ENCODE data around the gene CCDC69.
"Not testable (repeated sequence)": the region's sequence is repeated elsewhere in the genome, so short reads cannot be mapped to it uniquely, and the experiment has no call there.

The CCDC69 gene

DNA sequence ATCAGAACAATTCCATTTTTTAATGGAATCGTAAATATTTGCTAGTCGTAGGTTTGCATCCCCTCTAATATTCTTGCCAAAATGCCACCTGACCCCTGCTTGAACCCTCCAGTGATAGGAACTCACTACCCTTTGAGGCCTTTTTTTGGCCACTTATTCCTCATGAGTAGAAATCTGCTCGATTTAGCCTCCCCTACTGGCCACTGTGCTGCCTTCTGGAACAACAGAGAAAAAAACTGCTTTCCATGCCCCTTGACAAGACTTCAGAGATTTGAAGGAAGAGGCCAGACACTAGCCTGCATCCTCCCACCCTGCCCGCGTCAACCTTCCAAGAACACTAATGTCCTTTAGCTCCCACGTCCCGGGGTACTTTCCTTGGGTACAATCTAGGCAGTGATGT, 4.1 kb downstream of the CCDC69 start:
- DNase-seq, result no peak

DNA sequence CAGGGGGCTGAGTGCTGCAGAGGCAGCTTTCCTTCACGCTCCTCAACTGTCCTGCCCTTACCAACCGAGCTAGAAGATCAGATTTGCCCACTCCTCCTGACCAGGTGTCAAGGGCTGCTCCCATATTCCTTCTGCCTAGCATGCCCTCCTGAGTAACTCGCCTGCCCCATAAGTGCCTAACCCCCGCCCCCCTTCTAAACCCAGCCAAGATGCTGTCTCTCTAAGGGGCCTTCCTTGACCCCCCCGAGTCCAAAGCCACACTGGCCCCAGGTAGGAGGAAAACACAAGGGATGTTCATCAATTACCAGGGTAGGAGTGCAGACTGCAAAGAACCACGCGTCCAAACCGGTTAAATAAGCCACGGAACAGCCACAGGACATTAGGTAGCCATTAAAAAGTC, 4.8 kb downstream of the CCDC69 start:
- no peak for DNase-seq

DNA sequence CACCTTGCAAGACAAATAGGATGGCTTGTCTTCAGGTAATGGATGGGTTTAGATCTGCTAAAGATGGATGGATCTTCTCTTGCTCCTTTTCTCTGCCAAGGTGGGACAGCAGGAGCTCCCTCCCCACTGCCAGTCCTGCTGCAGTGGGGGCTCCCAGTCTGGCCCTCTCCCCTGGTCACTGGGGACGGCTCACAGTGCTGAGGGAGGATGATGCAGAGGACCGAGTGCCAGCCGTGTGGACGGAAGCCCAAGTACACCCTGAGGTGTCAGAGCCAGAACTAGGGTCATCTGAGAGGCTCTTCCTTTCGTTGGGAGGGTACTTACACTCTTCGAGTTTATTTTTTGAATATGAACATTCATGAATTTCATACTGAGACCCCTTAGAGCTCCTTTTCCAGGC, 5.7 kb downstream of the CCDC69 start:
- no peak for DNase-seq

DNA sequence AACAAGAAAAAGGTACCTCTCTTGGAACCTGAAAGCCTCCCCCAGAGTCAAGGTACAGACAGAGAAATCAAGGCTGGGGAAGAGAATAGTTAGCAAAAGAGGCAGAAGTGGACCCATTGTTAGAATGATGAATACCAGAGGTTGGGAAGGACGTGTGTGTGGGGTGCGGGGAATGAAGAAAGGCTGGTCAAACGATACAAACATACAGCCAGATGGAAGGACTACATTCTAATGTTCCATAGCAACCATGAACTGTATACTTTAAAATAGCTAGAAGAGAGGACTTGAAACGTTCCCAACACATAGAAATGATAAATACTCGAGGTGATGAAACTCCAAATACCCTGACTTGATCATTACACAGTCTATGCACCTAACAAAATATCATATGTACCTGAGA, 7.1 kb downstream of the CCDC69 start:
- no peak for DNase-seq

DNA sequence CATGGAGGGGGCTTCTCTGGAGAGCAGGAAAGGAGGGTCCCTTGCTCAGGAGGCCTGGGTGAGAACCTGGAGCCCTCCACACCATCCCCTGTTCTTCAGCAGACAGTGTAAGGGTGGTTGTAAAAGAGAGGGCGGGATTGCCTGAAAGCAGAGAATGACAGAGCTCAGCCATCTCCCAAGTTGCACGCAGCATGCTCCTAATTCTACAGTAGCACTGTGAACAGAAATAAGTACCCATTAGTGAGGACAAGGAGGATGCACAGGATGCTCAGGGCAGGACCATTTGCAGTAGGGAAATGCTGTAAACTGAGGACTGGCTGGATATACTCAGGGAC, 8.4 kb downstream of the CCDC69 start:
- DNase-seq, result no peak

DNA sequence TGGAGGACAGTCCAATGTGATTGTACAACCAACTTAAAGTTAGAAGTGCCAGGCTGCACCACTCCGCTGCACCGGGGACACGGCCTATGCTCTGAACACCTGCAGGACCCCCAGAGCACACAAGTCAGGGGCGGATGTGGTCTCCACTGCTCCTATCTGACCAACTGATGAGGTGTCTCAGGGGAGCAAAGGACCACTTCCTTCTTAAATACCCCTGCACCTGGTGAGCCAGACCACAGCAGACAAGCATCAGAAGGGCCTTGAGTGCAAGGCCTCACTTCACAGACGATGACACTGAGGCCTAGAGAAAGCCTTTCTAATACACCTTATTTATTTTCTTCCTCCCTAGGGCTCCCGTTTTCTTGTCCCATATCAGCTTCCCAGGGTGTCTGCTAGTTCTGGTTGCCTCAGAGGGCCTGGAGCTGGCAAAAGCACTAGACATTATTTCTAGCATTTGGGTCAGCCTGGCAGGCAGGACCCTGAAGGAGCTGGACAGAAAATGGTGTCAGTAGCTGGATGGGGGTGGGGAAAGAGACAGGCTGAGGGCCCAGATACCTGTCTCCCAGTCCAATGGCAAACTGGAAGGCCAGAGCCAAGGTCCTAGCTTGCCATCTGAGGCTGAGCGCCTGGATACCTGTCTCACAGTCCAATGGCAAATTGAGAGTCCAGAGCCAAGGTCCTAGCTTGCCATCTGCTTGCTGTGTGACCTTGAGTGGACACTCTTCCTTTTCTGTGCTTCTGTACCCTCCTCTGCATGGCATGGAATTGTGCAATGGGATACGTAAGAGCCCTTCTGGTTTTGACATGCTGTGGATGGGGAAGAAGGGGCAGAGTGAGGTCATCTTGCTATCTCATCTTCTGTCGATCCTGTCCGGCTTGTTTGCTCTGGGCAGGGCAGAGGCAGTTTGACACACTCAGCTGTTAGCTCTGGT, 9.0 kb downstream of the CCDC69 start:
- no peak for DNase-seq

DNA sequence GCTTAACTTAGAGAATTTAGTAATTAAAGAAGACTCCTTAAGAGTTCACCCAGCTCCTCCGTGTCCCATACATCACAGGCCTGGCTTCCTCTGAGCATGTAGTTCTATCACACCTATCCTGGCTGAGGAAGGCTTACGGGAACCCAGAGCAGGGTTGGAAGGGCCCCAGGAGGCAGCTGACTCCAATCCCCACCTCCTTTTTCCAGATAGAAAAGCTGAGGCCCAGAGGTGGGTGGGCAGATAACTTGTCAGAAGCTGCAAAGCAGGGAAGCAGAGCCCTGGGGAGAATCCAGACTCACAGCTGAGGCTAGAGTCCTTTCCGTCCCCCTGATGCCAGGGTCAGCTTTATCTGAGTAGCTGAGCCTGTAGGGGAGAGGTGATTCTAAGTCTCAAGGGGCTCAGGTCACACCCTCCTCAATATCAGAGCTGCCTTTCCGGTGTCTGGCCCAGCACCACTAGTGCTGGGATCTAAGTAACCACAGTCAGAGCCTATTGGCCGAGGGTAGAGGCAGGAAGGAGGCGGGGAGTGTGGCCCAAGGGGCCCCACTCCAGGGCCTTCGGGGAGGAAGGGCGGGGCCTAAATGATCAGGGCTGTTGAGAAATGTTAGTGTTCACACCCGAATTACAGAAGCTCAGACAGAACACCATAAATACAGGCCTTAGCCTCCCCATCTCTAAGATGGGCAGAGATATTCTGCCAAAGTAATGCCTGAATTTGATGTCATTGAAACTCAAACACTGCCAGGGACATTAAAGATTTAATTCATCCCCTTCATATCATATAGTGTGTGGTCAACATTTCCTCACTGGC, 9.9 kb downstream of the CCDC69 start:
- no peak for DNase-seq

DNA sequence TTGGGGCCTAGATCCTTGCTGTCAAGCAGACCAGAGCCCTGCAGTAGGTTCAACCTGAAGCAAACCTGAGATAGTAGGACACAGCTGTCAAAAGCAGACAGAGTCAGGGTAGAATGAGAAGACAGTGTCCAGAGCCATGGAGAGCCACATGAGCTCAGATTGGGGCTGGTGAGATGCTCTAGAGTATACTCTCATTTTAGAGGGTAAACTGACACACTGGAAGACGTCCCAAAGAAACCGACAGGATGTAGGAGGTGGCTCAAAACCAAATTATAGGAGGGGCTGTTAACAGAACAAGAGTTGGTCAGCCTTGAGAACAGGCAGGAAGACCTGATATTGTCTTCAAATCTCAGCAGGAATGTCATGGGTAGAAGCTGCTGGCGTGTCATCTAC, 11.5 kb downstream of the CCDC69 start:
- no peak for DNase-seq

DNA sequence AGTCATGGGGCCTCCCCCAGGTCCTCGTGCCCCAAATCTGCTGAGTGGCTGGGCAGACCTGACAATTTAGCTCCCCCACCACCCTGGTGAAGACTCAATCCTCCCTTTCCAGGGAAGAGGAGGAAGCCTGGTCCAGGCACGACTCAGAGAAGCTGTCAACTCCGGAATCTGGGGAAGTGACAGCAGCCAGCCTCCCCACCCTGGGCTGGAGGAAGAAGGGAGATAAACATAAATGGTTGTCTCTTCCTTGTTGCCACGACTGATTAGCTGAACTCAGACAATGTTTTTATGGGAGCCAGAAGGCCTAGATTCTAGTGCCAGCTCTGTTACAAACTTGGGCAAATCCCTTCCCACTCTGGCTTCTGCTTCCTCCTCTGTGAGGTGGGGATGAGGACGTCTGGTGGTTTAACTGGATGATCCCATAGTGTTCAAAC, 15.4 kb downstream of the CCDC69 start:
- DNase-seq, result no peak

DNA sequence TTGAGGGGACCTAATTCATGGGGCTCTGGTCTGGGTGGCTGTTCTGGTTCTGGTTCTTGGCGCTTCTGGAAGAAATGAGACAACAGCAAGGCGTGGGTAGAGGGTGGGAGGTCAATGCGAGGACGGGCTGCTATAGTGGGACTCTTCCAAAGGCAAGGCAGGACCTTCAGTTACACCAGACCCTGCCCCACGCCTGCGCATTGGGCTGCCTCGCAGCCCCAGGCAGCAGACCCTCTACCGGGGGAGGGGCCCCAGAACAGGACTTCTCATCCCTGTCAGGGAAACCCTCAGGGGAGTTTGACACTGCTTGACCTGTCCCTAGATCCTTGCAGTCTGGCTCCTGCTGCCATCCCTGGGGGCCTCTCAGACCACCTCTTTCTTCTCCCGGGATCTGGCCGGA, 18.5 kb downstream of the CCDC69 start:
- DNase-seq, result no peak

DNA sequence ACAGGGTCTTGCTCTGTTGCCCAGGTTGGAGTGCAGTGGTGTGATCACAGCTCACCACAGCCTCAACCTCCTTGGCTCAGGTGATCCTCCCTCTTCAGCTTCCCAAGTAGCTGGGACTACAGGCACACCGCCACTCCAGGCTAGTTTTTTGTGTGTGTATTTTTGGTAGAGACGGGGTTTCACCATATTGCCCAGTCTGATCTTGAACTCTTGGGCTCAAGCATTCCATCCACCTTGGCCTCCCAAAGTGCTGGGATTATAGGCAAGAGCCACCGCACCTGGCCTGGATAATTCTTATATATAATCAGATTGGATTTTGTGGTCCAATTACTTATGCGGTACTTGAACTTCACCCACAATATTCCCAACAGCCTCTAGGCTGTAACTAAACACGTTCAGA, 19.8 kb downstream of the CCDC69 start:
- DNase-seq, result no peak

DNA sequence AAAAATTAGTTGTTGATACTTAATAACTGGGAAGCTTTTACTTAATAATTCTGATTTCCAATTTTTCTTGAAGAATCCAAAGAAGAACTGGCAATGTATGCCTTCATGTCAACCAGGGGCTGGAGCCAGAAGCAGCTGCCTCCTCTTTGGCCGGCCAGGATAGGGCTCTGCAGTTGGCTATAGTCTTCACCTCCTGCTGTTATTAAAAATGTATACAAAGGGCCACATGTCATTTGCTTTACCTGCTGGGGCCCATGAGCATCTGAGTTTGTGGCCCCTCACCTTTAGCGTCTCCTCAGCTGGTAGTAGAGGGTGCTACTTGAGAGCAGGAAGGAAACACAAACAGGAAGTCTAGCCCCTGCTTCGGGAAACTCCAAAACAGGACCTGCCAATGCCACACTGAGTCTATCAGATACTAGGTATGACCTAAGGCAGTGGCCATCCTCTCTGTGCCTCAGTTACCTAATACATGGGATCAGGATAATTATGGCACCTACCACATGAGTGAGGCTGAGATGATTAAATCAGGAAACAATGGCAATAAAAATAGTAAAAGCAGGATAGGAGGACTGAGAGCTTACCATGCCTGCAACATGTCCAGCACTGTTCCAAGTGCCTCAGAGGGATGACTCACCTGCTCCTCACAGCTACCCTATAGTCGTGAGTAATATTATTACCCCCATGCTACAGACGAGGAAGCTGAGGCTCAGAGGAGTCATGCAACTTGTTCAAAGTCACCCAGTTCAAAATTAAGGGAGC, 21.3 kb downstream of the CCDC69 start:
- DNase-seq, result no peak

DNA sequence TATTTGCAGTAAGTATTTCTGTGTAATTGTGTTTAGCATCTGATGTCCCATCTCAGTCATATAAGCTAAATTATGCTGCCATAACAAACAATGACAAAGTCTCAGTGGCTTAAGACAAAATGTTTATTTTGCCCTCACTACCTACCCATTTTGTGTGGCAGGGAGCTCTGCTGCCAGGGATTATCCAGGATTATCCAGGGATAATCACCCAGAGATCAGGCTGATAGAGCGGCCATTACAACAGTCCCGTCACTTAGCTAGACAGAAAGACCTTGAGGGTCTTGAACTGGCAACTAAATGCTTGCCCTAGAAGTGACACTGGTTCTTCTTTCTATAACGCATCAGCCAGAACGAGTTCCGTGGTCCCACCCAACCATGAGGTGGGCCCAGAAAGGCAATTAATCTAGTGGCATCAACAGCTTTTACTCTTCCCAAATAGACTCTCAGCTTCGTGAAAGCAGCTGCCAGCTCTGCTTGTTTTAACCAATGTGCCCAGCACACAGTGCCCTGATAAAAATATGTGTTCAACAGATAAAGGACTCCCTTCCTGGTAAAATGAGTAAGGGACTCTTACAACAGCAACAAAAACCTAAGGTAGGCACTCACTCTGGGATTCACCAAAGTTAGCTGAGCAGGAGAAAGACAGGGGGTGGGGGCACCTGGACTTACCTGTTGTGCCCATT, 22.8 kb downstream of the CCDC69 start:
- no peak for DNase-seq

DNA sequence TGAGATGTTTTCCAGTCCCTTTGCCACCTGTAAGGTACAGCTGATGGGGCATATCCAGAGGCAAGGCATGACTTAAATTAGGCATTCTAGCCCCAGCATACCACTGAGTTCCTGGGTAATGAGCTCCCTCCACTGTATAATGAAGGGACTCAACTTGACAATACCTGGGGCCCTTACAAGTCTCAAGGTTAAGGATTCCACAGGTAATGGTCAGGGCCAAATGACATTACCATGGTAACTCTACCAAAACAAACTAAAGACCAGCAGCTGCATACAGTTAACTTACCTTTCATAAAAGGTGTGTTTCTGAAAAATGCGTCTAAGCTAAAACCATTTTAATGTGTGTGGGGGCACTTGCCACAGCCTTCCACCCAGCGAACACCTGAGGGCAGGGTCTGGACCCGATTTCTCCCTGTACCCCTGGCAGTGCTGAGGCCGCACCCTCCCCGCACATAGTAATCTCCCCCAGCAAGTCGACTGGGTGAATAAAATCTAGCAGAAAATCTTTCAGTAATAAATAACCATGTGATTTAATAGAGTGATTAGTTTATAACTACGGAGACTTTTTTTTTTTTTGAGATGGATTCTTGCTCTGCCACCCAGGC, 24.2 kb downstream of the CCDC69 start:
- DNase-seq, result no peak

DNA sequence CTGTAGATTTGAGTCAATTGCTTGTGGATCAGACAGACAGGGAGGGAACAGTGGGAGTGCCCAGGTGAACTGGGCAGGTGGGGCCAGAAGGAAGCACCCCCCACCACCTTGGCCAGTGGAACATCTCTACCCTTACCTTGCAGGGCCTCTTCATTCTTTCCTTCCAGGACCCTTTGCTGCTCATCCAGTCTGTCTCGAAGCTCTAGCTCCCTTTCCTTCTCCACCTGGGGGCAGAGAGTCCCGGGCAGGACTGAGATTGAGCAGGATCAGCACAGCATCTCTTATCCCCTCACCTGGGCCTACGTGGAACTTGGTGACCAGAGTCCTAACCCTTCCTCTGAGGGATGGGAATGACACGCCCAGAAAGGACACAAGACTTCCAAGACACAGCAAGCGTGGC, 25.0 kb downstream of the CCDC69 start:
- DNase-seq, result no peak

DNA sequence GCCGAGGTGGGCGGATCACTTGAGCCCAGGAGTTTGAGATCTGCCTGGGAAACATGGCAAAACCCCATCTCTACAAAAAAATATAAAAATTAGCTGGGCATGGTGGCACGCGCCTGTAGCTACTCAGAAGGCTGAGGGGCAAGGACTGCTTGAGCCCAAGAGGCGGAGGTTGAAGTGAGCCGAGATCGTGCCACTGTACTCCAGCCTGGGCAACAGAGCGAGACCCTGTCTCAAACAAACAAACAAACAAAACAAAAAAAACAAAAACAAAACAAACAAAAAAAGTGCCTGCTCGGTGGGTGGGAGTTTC, 26.6 kb downstream of the CCDC69 start:
- DNase-seq, result not testable (repeated sequence)

DNA sequence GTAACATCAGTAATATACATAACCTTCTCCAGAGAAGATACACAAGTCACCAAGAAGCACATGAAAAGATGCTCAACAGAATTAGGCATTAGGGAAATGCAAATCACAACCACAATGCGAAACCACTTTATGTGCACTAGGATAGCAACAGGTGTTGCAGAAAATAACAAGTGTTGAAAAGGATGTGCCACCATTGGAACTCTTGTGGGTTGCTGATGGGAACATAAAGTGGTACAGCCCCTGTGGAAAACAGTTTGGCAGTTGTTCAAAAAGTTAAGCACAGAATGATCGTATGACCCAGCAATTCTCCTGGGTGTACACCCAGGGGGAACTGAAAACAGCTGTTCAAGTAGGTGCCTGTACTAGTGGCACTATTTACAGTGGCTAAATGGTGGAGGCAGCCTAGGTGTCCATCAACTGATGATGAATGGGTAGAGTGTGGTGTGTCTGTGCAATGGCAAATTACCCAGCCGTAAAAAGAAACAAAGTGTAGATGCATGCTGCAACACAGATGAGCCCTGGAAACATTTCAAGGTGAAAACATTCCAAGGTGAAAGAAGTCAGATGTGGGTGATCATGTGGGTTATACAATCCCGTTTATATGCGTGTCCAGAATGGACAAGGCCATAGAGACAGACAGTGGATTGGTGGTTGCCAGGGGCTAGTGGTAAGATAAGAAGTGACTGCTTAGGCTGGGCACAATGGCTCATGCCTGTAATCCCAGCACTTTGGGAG, 27.2 kb downstream of the CCDC69 start:
- no peak for DNase-seq

DNA sequence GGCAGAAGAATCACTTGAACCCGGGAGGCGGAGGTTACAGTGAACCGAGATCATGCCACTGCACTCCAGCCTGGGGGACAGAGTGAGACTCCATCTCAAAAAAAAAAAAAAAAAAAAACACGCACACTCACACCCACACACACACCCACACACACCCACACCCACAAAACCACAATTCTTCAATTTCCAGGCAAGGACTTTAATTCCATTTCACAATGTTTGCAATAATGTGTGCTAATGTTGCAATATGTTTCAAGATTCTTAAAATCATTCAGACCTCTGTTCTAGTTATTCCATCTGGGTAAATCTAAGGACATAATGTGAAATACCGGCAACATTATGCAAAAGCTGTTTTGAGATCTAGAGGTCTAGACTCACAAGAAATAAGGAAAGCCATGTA, 28.3 kb downstream of the CCDC69 start:
- no peak for DNase-seq

DNA sequence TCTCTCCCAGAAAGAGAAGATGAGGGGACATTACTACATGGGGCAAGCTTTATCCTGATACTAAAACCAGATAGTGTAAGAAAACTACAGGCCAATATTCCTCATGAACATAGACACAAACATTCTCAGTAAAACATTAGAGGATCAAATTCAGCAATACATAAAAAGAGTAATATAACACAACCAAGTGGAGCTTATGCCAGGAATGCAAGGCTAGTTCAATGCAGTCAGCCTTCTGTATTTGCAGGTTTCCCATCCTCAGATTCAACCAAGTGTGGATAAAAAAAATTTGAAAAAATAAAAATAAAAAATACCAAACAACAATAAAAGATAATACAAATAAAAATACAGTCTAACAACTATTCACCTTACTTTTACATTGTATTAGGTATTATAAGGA, 31.3 kb downstream of the CCDC69 start:
- no peak for DNase-seq

DNA sequence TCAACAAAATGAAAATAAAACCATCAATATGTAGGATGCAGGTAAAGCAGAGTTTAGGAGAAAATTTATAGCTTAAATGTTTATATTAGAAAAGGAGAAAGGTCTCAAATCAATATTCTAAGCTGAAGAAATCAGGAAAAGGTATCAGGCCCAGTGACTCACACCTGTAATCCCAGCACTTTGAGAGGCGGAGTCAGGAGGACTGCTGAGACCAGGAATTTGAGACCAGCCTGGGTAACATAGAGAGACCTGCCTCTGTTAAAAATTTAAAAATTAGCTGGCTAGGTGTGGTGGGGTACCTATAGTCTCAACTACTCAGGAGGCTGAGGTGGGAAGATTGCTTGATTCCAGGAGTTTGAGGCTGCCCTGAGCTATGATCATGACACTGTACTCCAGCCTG, 32.2 kb downstream of the CCDC69 start:
- no peak for DNase-seq

DNA sequence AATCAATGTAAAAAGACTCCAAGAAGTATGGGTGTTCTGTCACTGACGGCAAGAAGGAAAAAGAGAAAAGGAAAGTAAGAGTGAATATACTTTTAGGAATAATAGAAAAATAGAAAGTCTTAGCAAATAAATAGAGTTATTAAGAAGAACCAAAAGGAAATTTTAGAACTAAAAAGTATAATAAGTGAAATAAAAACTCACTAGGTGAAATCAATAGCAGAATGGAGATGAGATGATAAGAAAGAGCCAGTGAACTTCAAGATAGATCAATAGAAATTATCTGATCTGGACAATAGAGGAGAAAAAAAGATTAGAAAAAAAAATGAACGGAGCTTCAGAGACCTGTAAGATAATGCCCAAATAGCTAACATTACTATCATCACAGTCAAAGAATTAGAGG, 34.7 kb downstream of the CCDC69 start:
- DNase-seq, result no peak

DNA sequence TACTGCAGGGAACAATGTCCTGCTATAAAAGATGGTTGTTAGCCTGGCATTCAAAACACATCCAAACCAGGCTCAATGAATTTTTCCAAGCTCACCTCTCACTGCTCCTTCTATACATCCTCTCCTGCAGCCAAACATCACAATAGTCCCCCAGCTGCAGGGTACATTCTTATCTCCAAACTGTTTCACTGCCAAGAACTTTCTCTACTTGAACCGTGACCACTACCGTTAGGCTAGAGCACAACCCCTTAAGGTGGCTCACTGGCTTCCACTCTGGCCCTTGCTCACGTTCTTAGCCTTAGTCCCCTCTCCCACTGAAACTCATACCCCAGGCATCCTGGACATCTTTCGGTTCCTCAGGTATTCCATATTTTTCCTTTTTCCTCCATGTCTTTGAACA, 37.4 kb downstream of the CCDC69 start:
- no peak for DNase-seq
